ENCODE results near the gene ADGRV1.

Gene ADGRV1

GRCh38 chr5:91170266-91170665, 611.7 kb downstream of the ADGRV1 start:
- H3K4me3 ChIP-seq (ENCODE audit: low read depth, low read length): no peak overlapping the region
- TF ChIP-seq MYC (IDR thresholded peaks at IDR 0.05; ENCODE audit: low read depth, low read length): no peak
- TF ChIP-seq POLR2A (IDR thresholded peaks at IDR 0.05; ENCODE audit: extremely low read depth, insufficient read length): no peak
- TF ChIP-seq, protein P1, sequence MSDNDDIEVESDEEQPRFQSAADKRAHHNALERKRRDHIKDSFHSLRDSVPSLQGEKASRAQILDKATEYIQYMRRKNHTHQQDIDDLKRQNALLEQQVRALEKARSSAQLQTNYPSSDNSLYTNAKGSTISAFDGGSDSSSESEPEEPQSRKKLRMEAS (IDR thresholded peaks at IDR 0.05; ENCODE audit: low read depth, low read length): no peak
- TF ChIP-seq, protein P2, sequence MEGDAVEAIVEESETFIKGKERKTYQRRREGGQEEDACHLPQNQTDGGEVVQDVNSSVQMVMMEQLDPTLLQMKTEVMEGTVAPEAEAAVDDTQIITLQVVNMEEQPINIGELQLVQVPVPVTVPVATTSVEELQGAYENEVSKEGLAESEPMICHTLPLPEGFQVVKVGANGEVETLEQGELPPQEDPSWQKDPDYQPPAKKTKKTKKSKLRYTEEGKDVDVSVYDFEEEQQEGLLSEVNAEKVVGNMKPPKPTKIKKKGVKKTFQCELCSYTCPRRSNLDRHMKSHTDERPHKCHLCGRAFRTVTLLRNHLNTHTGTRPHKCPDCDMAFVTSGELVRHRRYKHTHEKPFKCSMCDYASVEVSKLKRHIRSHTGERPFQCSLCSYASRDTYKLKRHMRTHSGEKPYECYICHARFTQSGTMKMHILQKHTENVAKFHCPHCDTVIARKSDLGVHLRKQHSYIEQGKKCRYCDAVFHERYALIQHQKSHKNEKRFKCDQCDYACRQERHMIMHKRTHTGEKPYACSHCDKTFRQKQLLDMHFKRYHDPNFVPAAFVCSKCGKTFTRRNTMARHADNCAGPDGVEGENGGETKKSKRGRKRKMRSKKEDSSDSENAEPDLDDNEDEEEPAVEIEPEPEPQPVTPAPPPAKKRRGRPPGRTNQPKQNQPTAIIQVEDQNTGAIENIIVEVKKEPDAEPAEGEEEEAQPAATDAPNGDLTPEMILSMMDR (IDR thresholded peaks at IDR 0.05; ENCODE audit: low read depth, low read length): no peak
- DNase-seq (ENCODE audit: low read depth): peak; percentile 71

DNA sequence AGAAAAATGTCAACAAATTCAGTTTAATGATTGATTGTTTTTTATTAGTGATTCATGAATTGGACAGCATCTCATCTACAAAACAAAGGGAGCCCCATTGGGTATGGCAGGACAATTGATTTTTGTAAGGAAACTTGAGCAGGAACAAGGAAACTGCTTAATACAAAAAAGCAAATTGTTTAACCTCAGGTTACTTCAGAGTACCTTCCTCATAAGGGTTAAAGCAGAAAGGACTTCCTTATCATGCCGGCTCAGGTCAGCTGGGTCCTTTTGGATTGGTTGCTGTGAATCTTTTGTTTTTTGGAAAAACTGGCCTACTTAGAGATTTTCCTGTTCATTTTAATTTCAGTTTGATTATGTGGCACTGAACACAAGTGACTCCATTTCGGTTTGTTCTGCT, 612.7 kb downstream of the ADGRV1 start:
- H3K4me3 ChIP-seq (ENCODE audit: low read depth, low read length): no peak overlapping the region
- no peak for TF ChIP-seq POLR2A (IDR thresholded peaks at IDR 0.05; ENCODE audit: extremely low read depth, insufficient read length)
- no peak for TF ChIP-seq MYC (IDR thresholded peaks at IDR 0.05; ENCODE audit: low read depth, low read length)
- TF ChIP-seq, protein P2 (IDR thresholded peaks at IDR 0.05; ENCODE audit: low read depth, low read length): no peak
- TF ChIP-seq, protein P1 (IDR thresholded peaks at IDR 0.05; ENCODE audit: low read depth, low read length): no peak
- peak; percentile 9 for DNase-seq (ENCODE audit: low read depth)

- DNase-seq (ENCODE audit: low read depth): no peak
- TF ChIP-seq POLR2A (IDR thresholded peaks at IDR 0.05; ENCODE audit: extremely low read depth, insufficient read length) (no peak), MYC (IDR thresholded peaks at IDR 0.05; ENCODE audit: low read depth, low read length) (no peak)
- TF ChIP-seq, protein P1 (IDR thresholded peaks at IDR 0.05; ENCODE audit: low read depth, low read length): no peak
- TF ChIP-seq, protein P2 (IDR thresholded peaks at IDR 0.05; ENCODE audit: low read depth, low read length): no peak
- no peak overlapping the region for H3K4me3 ChIP-seq (ENCODE audit: low read depth, low read length)
These were observed 615.8 kb downstream of the ADGRV1 start for GRCh38 chr5:91174396-91174795.

GRCh38 chr5:91175708-91176107, 617.1 kb downstream of the ADGRV1 start:
- DNase-seq (ENCODE audit: low read depth): peak; percentile 17
- TF ChIP-seq POLR2A (IDR thresholded peaks at IDR 0.05; ENCODE audit: extremely low read depth, insufficient read length): no peak
- TF ChIP-seq, protein P2 (IDR thresholded peaks at IDR 0.05; ENCODE audit: low read depth, low read length): no peak
- TF ChIP-seq, protein P1 (IDR thresholded peaks at IDR 0.05; ENCODE audit: low read depth, low read length): no peak
- TF ChIP-seq MYC (IDR thresholded peaks at IDR 0.05; ENCODE audit: low read depth, low read length): no peak
- no peak overlapping the region for H3K4me3 ChIP-seq (ENCODE audit: low read depth, low read length)

- TF ChIP-seq MYC (IDR thresholded peaks at IDR 0.05; ENCODE audit: low read depth, low read length) (no peak), POLR2A (IDR thresholded peaks at IDR 0.05; ENCODE audit: extremely low read depth, insufficient read length) (no peak)
- TF ChIP-seq, protein P2 (IDR thresholded peaks at IDR 0.05; ENCODE audit: low read depth, low read length): no peak
- TF ChIP-seq, protein P1 (IDR thresholded peaks at IDR 0.05; ENCODE audit: low read depth, low read length): no peak
- no peak overlapping the region for H3K4me3 ChIP-seq (ENCODE audit: low read depth, low read length)
- no peak for DNase-seq (ENCODE audit: low read depth)
These were observed 617.9 kb downstream of the ADGRV1 start for GRCh38 chr5:91176288-91177016.

All from NB4 (cell line).